IMR-90 (cell line): Measurements from ENCODE around the gene FICD. TPM values are rescaled to one million over a fixed set of nuclear protein-coding genes. Genes with fewer than 3 reads are reported as not detected.

ENCODE experiments used
- ATAC-seq: fragments of 200-7000 bp; cut with Tn5 transposase; 2 replicates; pipeline ENCODE4 v1.9.1; 2020; ENCODE audit warnings: low read depth, mild to moderate bottlenecking, moderate library complexity
- BruUV-seq: library from RNA; stranded (reverse); fragments of 400-500 nt; replicated peaks from 2 replicates; lab custom pipeline; 2021; lab: Mats Ljungman, UMichigan
- CTCF ChIA-PET: fragments of 300-600 bp; formaldehyde crosslinking; extraction: SDS; loops from one replicate; lab custom pipeline; 2021; ENCODE audit warnings: antibody characterized with exemption; lab: Yijun Ruan, JAX
- POLR2A ChIA-PET: fragments of 300-600 bp; sonication (Branson Sonifier 250); formaldehyde crosslinking; loops from one replicate; lab custom pipeline; 2022; ENCODE audit warnings: antibody characterized with exemption; ENCODE audit not compliant: unreplicated experiment; lab: Charles Lee
- DNase-seq: peaks from one replicate; pipeline ENCODE4 v3.0.0; 2013
- H2AFZ ChIP-seq: replicated peaks from 2 replicates; pipeline ENCODE3; 2013; ENCODE audit warnings: low read length, mild to moderate bottlenecking; ENCODE audit not compliant: poor library complexity
- H2AK5ac ChIP-seq: 2 replicates; pipeline ENCODE4 v1.6.1; 2013; ENCODE audit warnings: low read depth, low read length, inconsistent platforms
- H2AK9ac ChIP-seq: replicated peaks from 2 replicates; pipeline ENCODE3; 2013; ENCODE audit warnings: mild to moderate bottlenecking, low read depth, low read length, moderate library complexity; ENCODE audit not compliant: poor library complexity
- H2BK120ac ChIP-seq: 2 replicates; pipeline ENCODE4 v1.6.1; 2013; ENCODE audit warnings: low read depth, low read length, inconsistent platforms
- H2BK15ac ChIP-seq: 3 replicates; pipeline ENCODE4 v1.6.1; 2013; ENCODE audit warnings: low read depth, low read length, inconsistent platforms
- H2BK20ac ChIP-seq: 2 replicates; pipeline ENCODE4 v1.6.1; 2013; ENCODE audit warnings: low read depth, mild to moderate bottlenecking, inconsistent platforms, low read length, moderate library complexity
- H2BK5ac ChIP-seq: 2 replicates; pipeline ENCODE4 v1.6.1; 2013; ENCODE audit warnings: mild to moderate bottlenecking, low read depth, low read length, inconsistent platforms; ENCODE audit not compliant: poor library complexity, severe bottlenecking
- H3K14ac ChIP-seq: replicated peaks from 2 replicates; pipeline ENCODE4 v1.6.1; 2013; ENCODE audit warnings: low read depth, low read length, inconsistent platforms
- H3K18ac ChIP-seq: 2 replicates; pipeline ENCODE4 v1.6.1; 2013; ENCODE audit warnings: low read depth, low read length, control low read depth
- H3K23ac ChIP-seq: 2 replicates; pipeline ENCODE4 v1.6.1; 2013; ENCODE audit warnings: low read depth, low read length, inconsistent platforms
- H3K27ac ChIP-seq: 2 replicates; pipeline ENCODE4 v1.5.1; 2013; ENCODE audit warnings: mild to moderate bottlenecking, control low read depth, low read length; ENCODE audit not compliant: insufficient read depth
- H3K27me3 ChIP-seq: 2 replicates; pipeline ENCODE4 v1.6.1; 2013; ENCODE audit warnings: low read length; ENCODE audit not compliant: control insufficient read depth, insufficient read depth
- H3K36me3 ChIP-seq: 2 replicates; pipeline ENCODE4 v1.6.1; 2013; ENCODE audit warnings: low read length, mixed read lengths; ENCODE audit not compliant: control insufficient read depth, insufficient read depth
- H3K4ac ChIP-seq: 2 replicates; pipeline ENCODE4 v1.6.1; 2013; ENCODE audit warnings: low read depth, low read length, inconsistent platforms
- H3K4me1 ChIP-seq: 2 replicates; pipeline ENCODE4 v1.6.1; 2013; ENCODE audit warnings: low read length, mixed read lengths; ENCODE audit not compliant: control insufficient read depth, insufficient read depth
- H3K4me2 ChIP-seq: 2 replicates; pipeline ENCODE4 v1.6.1; 2013; ENCODE audit warnings: low read depth, mild to moderate bottlenecking, control low read depth, low read length, moderate library complexity
- H3K4me3 ChIP-seq: 2 replicates; pipeline ENCODE4 v1.5.1; 2013; ENCODE audit warnings: low read depth, mild to moderate bottlenecking, control low read depth, low read length, moderate library complexity; ENCODE audit not compliant: insufficient read depth
- H3K56ac ChIP-seq: 2 replicates; pipeline ENCODE4 v1.6.1; 2013; ENCODE audit warnings: low read length, inconsistent platforms; ENCODE audit not compliant: insufficient read depth; ENCODE audit errors: extremely low read depth
- H3K79me1 ChIP-seq, 2 experiments: 2 replicates each; pipeline ENCODE4 v1.6.1; 2013; ENCODE audit warnings: low read length in 2 of 2, inconsistent platforms in 1 of 2, low read depth in 1 of 2
- H3K9ac ChIP-seq: 2 replicates; pipeline ENCODE4 v1.6.1; 2013; ENCODE audit warnings: low read depth, low read length, control low read depth
- H3K9me1 ChIP-seq: 2 replicates; pipeline ENCODE4 v1.6.1; 2013; ENCODE audit warnings: low read length, inconsistent platforms; ENCODE audit not compliant: insufficient read depth
- H3K9me3 ChIP-seq: 2 replicates; pipeline ENCODE4 v1.6.1; 2013; ENCODE audit warnings: low read length; ENCODE audit not compliant: control insufficient read depth, insufficient read depth
- H4K20me1 ChIP-seq: 2 replicates; pipeline ENCODE4 v1.6.1; 2013; ENCODE audit warnings: low read length, inconsistent platforms; ENCODE audit not compliant: insufficient read depth
- H4K5ac ChIP-seq: 2 replicates; pipeline ENCODE4 v1.6.1; 2013; ENCODE audit warnings: mild to moderate bottlenecking, low read depth, low read length, control low read depth
- H4K8ac ChIP-seq, 2 experiments: 2 replicates each; pipeline ENCODE4 v1.6.1; 2013; ENCODE audit warnings: low read depth in 2 of 2, low read length in 2 of 2, control low read depth in 1 of 2, inconsistent platforms in 1 of 2
- H4K91ac ChIP-seq: 2 replicates; pipeline ENCODE4 v1.6.1; 2013; ENCODE audit warnings: low read depth, low read length, inconsistent platforms; ENCODE audit not compliant: insufficient read depth
- BHLHE40 ChIP-seq: fragments of 150-350 bp; IDR thresholded peaks from 2 replicates; pipeline ENCODE4 v1.6.1; 2016; ENCODE audit warnings: mild to moderate bottlenecking, low read depth, low read length
- CEBPB ChIP-seq: IDR thresholded peaks from 2 replicates; pipeline ENCODE4 v1.6.1; 2012; ENCODE audit warnings: low read depth, low read length, improper control_type of control experiment
- FOS ChIP-seq: fragments of 150-350 bp; IDR thresholded peaks from 2 replicates; pipeline ENCODE4 v1.6.1; 2016; ENCODE audit warnings: low read depth, low read length
- MAFK ChIP-seq: IDR thresholded peaks from 2 replicates; pipeline ENCODE4 v1.6.1; 2012; ENCODE audit warnings: low read depth, low read length, improper control_type of control experiment
- MAZ ChIP-seq: IDR thresholded peaks from 2 replicates; pipeline ENCODE4 v1.6.1; 2012; ENCODE audit warnings: low read depth, mild to moderate bottlenecking, low read length, improper control_type of control experiment, moderate library complexity, borderline replicate concordance
- MXI1 ChIP-seq: IDR thresholded peaks from 2 replicates; pipeline ENCODE4 v1.6.1; 2012; ENCODE audit warnings: low read depth, mild to moderate bottlenecking, low read length, moderate library complexity, borderline replicate concordance
- POLR2A ChIP-seq: IDR thresholded peaks from 2 replicates; pipeline ENCODE4 v1.6.1; 2012; ENCODE audit warnings: mild to moderate bottlenecking, low read depth, low read length
- RAD21 ChIP-seq: IDR thresholded peaks from 2 replicates; pipeline ENCODE4 v1.6.1; 2012; ENCODE audit warnings: low read length, improper control_type of control experiment
- RCOR1 ChIP-seq: IDR thresholded peaks from 2 replicates; pipeline ENCODE4 v1.6.1; 2012; ENCODE audit warnings: mild to moderate bottlenecking, low read length, improper control_type of control experiment; ENCODE audit not compliant: insufficient replicate concordance
- RFX5 ChIP-seq: IDR thresholded peaks from 2 replicates; pipeline ENCODE4 v1.8.0; 2012; ENCODE audit warnings: low read depth, mild to moderate bottlenecking, low read length, moderate library complexity
- SMC3 ChIP-seq: fragments of 150-350 bp; IDR thresholded peaks from 2 replicates; pipeline ENCODE4 v1.6.1; 2016; ENCODE audit warnings: low read depth, mild to moderate bottlenecking, antibody characterized with exemption, low read length, moderate library complexity
- WGBS, 2 experiments: methylation state at CpG; one replicate each; pipeline versions ENCODE4 v1.1.5 to v1.1.7; 2013; ENCODE audit warnings: missing lambda C conversion rate in 2 of 2; ENCODE audit not compliant: insufficient read length in 1 of 2; ENCODE audit errors: extremely low coverage in 2 of 2; 5-methylcytosine and 5-hydroxymethylcytosine counted together
- dilution Hi-C: fragments of 300-500 bp; cut with HindIII; formaldehyde crosslinking; loops from one replicate; pipeline ENCODE4 v1.14.3; 2018; ENCODE audit warnings: low sequenced_read_pairs; ENCODE audit not compliant: unreplicated experiment
- in situ Hi-C: fragments of 300-500 bp; cut with MboI; formaldehyde crosslinking; loops from 3 replicates; pipeline ENCODE4 v1.14.3; 2019; ENCODE audit warnings: low sequenced_read_pairs, inconsistent platforms, mixed read lengths
- intact Hi-C: fragments of 100-400 bp; cut with micrococcal nuclease; formaldehyde crosslinking; loops from 2 replicates; pipeline ENCODE4 v1.10.0; 2022
- polyA plus RNA-seq, 3 experiments: library from polyadenylated mRNA; depleted of rRNA; stranded (reverse); fragments of >200 nt; gene quantifications; 2 replicates each; pipeline ENCODE4 v1.2.3, GENCODE V29; 2012; ENCODE audit warnings: low replicate concordance in 1 of 3
- total RNA-seq: library from RNA; depleted of rRNA; stranded (reverse); fragments of >200 nt; gene quantifications from 2 replicates; pipeline ENCODE4 v1.2.3, GENCODE V29; 2012
- TF ChIP-seq, protein P1 (sequence below): conservative IDR thresholded peaks from 2 replicates; pipeline ENCODE4 v1.5.1; 2012; ENCODE audit warnings: mild to moderate bottlenecking, low read depth, low read length, improper control_type of control experiment
- TF ChIP-seq, protein P2 (sequence below): fragments of 150-350 bp; IDR thresholded peaks from 2 replicates; pipeline ENCODE4 v1.6.1; 2017; ENCODE audit warnings: mild to moderate bottlenecking, antibody characterized with exemption, low read length, low read depth

Gene FICD
- total and polyA plus RNA-seq, 2 of the 4 experiments (the other 2 are of a cell fraction): 4.0 to 11.3 TPM

DNA sequence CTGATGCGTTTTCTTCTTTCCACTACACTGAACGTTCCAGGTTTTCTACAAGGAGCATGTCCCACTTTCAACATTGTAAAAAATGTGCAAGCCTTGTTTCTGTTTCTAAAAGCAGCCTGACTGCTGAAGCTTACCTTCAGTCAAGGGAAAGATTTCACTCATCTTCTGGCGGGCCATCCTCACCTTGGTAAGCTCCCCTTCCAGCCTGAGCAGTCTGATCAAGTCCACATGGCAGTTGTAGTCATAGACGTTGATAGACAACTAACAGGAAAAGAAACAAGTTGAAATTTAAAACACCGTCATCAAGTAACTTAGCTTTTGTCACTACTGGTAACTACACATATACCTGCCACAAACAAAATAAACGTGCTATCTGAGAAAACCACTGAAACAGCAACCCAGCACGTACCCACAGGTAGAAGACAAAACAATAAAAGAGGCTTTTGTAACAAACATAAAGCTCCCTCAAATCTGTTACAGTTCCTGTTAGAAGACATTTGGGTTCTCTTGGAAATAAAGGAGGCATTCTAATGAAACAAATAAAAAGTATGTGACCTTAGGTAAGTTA, 34.0 kb downstream of the FICD start:
- no peak overlapping the region for H3K27ac ChIP-seq
- H4K91ac ChIP-seq: no peak overlapping the region
- no peak overlapping the region for H4K8ac ChIP-seq
- peaks cover 31% of the 10 kb centered on the region for H4K20me1 ChIP-seq
- peaks cover 31% of the 10 kb centered on the region for H3K36me3 ChIP-seq
- no peak overlapping the region for H2AK9ac ChIP-seq
- H3K18ac ChIP-seq: no peak overlapping the region
- DNase-seq (no peak), ATAC-seq (no peak)
- peaks cover 26 to 48% of the 10 kb centered on the region in 2 experiments for H3K79me1 ChIP-seq
- dilution Hi-C loops: no loop called here
- no peak for TF ChIP-seq RAD21
- no peak for TF ChIP-seq MAZ
- no peak for TF ChIP-seq POLR2A
- TF ChIP-seq BHLHE40: no peak
- TF ChIP-seq FOS: no peak
- no peak for TF ChIP-seq CEBPB
- no peak for TF ChIP-seq RCOR1
- TF ChIP-seq SMC3: no peak
- no peak for TF ChIP-seq MXI1
- TF ChIP-seq RFX5: no peak
- no peak for TF ChIP-seq MAFK
- TF ChIP-seq, protein P1, sequence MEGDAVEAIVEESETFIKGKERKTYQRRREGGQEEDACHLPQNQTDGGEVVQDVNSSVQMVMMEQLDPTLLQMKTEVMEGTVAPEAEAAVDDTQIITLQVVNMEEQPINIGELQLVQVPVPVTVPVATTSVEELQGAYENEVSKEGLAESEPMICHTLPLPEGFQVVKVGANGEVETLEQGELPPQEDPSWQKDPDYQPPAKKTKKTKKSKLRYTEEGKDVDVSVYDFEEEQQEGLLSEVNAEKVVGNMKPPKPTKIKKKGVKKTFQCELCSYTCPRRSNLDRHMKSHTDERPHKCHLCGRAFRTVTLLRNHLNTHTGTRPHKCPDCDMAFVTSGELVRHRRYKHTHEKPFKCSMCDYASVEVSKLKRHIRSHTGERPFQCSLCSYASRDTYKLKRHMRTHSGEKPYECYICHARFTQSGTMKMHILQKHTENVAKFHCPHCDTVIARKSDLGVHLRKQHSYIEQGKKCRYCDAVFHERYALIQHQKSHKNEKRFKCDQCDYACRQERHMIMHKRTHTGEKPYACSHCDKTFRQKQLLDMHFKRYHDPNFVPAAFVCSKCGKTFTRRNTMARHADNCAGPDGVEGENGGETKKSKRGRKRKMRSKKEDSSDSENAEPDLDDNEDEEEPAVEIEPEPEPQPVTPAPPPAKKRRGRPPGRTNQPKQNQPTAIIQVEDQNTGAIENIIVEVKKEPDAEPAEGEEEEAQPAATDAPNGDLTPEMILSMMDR: no peak
- TF ChIP-seq, protein P2, sequence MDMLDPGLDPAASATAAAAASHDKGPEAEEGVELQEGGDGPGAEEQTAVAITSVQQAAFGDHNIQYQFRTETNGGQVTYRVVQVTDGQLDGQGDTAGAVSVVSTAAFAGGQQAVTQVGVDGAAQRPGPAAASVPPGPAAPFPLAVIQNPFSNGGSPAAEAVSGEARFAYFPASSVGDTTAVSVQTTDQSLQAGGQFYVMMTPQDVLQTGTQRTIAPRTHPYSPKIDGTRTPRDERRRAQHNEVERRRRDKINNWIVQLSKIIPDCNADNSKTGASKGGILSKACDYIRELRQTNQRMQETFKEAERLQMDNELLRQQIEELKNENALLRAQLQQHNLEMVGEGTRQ: no peak
- H2AFZ ChIP-seq: no peak overlapping the region
- no peak overlapping the region for H3K9ac ChIP-seq
- H2BK15ac ChIP-seq: no peak overlapping the region
- no peak overlapping the region for H3K4ac ChIP-seq
- no peak overlapping the region for H4K5ac ChIP-seq
- H3K9me3 ChIP-seq: no peaks in the 10 kb centered on the region
- 100% methylated on average over 1 of the region's 7 CpGs; no CpG with 5 or more reads in 1 of the 2 experiments for WGBS, 2 experiments
- no peak overlapping the region for H3K4me2 ChIP-seq
- H2BK120ac ChIP-seq: no peak overlapping the region
- no peak overlapping the region for H3K23ac ChIP-seq
- ChIA-PET CTCF (interaction anchor here (1.1 kb wide), 1 partner anchor 16 kb away, joined by 4 read pairs; no protein-coding TSS in a partner anchor), POLR2A (no interaction called here)
- H2AK5ac ChIP-seq: no peak overlapping the region
- H3K9me1 ChIP-seq: peaks cover 6% of the 10 kb centered on the region
- H3K27me3 ChIP-seq: no peaks in the 10 kb centered on the region
- no peak overlapping the region for H3K4me3 ChIP-seq
- intact Hi-C loops: no loop called here
- no peak overlapping the region for H3K56ac ChIP-seq
- in situ Hi-C loops: no loop called here
- H2BK20ac ChIP-seq: no peak overlapping the region
- H2BK5ac ChIP-seq: no peak overlapping the region
- no TSS peak for BruUV-seq
- no peaks in the 10 kb centered on the region for H3K4me1 ChIP-seq
- no peak overlapping the region for H3K14ac ChIP-seq
